A549 treated with GW870086 at 1 μM for 4 hours (cell line): ENCODE data around the gene UBXN7. TPM values are rescaled to one million over a fixed set of nuclear protein-coding genes. Genes with fewer than 3 reads are reported as not detected.

Experiments used
- total RNA-seq: library from RNA; stranded (reverse); fragments of 200-300 nt; extraction: Qiagen RNA extraction; gene quantifications from 5 replicates; pipeline ENCODE4 v1.2.3, GENCODE V29; 2022; ENCODE audit warnings: low read depth

Gene UBXN7, protein sequence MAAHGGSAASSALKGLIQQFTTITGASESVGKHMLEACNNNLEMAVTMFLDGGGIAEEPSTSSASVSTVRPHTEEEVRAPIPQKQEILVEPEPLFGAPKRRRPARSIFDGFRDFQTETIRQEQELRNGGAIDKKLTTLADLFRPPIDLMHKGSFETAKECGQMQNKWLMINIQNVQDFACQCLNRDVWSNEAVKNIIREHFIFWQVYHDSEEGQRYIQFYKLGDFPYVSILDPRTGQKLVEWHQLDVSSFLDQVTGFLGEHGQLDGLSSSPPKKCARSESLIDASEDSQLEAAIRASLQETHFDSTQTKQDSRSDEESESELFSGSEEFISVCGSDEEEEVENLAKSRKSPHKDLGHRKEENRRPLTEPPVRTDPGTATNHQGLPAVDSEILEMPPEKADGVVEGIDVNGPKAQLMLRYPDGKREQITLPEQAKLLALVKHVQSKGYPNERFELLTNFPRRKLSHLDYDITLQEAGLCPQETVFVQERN
- 4.3 to 9.7 TPM (median 9.0 TPM) in 5 replicates for total RNA-seq

GRCh38 chr3:196432137-196432879 is at the start of gene UBXN7:
Gene UBXN7 (minus strand): TSS chr3:196432427. CDS start chr3:196432399, 28 bp downstream.

DNA sequence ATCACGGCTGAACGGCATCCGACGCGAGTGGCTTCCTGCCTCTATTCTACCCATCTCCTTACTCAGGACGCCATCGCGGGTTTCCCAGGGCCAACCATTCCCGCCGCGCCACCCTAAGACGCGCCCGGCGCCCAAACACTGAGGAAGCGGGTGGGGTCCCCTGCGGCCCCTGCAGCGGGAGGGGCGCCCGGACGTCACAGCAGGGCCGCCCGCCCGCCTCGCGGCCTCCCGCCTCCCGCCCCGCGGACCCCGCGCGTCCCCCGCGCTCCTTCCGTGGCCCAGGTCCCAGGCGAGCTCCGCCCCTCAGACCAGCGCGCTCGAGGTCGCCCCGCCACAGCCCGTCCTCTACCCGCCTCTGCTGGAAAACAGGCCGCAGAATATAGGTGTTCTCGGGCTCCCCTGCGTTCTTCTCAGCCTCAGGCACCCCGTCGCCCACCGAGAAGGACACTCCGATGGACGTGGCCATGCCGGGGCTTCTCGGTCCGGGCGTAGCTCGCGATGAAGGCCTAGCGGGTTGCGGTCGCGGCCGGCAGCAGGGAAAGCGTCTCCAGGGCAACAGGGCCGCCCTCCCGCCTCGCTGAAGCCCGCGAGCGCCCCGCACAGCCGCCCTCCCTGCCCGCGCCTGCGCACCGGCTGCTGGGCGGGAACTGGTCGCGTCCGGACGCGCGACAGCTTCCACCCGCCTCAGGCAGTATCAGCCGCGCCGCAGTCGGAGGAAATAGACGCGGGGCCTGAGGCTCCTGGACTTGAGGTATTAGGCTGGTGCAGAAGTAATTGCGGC is 114.3 kb downstream of the UBXN7 start, which contains the start of gene DYNLT2B:
Gene DYNLT2B (minus strand): TSS at position 554 of the 781 bp plus-strand sequence. CDS start 88 bp downstream, at position 466.

Other genes with a start within 250 kb of the UBXN7 start
- 0.52 TPM in 1 of 5 replicates, not detected in the others for gene ZDHHC19, start 221.0 kb downstream of the UBXN7 start, total RNA-seq
- not detected in 5 replicates for gene SLC51A, start 215.9 kb downstream of the UBXN7 start, total RNA-seq
- 29.3 to 38.1 TPM (median 33.4 TPM) in 5 replicates for gene PCYT1A, start 144.7 kb downstream of the UBXN7 start, total RNA-seq
- gene DYNLT2B, start 114.2 kb downstream of the UBXN7 start, total RNA-seq = 21.4 to 27.8 TPM (median 23.7 TPM) in 5 replicates
- 7.7 to 10.8 TPM (median 9.1 TPM) in 5 replicates for gene TM4SF19, start 94.0 kb downstream of the UBXN7 start, total RNA-seq
- 3.2 to 4.2 TPM (median 4.0 TPM) in 5 replicates for gene RNF168, start 71.3 kb upstream of the UBXN7 start, total RNA-seq
- not detected in 5 replicates for gene SMCO1, start 82.9 kb upstream of the UBXN7 start, total RNA-seq
- gene WDR53, start 136.1 kb upstream of the UBXN7 start, total RNA-seq = 8.3 to 11.3 TPM (median 10.2 TPM) in 5 replicates
- 5.8 to 8.2 TPM (median 7.0 TPM) in 5 replicates for gene FBXO45, start 136.2 kb upstream of the UBXN7 start, total RNA-seq
- not detected in 5 replicates for gene NRROS, start 207.3 kb upstream of the UBXN7 start, total RNA-seq